HG03442 (cell line): ENCODE data around the gene GPX7.

Source experiments
- ATAC-seq: cut with Tn5 transposase; IDR thresholded peaks from one replicate; pipeline ENCODE4 v1.9.1; 2021; ENCODE audit warnings: mild to moderate bottlenecking, moderate library complexity; ENCODE audit not compliant: unreplicated experiment

GPX7 gene

DNA sequence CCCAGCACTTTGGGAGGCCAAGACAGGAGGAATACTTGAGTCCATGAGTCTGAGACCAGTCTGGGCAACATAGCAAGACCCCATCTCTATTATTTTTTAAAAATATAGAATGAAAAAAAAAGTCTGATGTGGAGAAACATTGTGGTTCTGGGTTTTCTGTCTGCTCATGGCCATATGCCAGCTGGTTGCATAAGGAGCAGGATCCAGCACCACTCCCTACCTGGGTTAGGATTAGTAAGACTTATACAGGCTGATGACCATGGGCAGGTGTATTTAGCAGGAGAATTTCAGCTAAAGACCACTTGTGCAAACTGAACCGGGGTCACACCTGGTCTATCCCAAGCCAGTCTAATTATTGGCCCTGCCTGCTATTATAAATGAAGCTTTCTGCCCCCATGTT lies 16.7 kb upstream of the GPX7 start:
- ATAC-seq, result no peak

- ATAC-seq, result no peak
These were observed 14.1 kb upstream of the GPX7 start for GRCh38 chr1:52588027-52588426.

DNA sequence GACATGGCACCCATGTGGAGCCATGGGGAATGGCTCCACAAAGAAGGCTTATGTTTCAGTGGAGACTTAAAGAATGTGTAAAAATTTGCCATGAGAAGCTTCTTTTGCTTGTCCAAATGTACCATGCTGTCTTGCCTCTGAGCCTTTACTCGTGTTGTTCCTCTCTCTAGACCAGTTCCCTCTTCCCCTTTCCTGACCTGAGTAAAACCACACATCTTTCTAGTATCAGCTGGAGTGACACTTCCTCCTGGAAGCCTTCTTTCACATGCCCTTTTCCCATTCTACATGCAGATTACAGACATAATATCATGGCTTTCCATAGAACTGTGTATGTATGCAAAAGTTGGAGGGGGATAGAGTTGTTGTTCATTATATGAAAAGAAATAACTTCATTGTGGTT lies 13.6 kb upstream of the GPX7 start:
- ATAC-seq, result no peak

DNA sequence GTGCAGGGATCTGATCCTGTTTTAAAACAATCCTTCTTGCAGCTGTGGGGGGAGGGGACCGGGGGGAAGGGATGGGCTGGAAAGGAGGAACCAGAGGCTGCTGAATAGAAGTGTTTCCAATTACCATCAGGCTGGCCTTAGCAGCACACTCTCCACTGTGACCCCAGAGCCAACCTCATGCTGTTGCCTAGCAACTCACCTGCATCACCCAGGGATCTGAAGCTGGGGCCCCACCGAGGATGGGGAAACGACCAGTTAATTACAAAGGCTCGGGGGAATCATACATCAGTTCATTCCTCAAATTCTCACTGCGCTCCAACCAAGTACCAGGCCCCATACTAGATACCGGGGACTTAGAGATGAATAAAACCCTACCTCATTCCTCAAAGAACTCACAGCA lies 11.9 kb upstream of the GPX7 start:
- ATAC-seq, result no peak

- no peak for ATAC-seq
These were observed 9.4 kb upstream of the GPX7 start for GRCh38 chr1:52592637-52593323.

DNA sequence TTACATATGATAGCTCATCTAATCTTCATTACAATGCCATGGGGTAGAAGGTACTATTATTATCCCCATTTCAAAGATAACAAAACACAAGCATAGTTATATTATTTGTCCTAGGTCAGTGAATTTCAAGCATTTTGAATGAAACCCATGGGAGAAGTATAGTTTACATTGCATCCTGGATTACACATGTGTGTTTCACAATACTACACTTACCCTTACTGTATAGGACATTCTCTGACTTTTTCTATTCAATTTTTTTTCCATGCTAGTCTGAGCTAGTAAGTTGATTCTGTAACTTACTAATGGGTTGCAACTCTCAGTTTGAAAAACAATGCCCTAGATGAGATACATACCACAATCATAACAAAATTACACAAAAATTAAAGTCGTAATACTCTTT lies 8.7 kb upstream of the GPX7 start:
- ATAC-seq, result no peak

DNA sequence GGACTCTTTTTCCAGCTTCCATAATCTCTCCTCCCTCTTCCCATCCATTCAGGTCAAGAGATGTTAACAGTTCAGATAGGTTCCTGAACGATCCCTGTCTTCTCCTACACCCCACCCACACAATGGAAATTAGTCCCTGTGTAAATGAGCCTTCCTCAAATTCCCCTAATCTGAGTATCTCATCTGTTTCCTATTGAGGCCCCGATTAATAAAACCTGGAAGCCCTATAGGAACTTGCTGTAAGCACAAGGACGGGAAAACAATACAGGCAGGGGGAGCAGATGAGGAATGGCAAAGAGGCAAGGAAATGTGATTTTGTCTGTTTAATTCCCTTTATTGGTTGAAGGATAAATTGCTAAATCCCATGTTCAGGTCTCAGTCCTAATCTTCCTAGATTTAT lies 7.1 kb upstream of the GPX7 start:
- ATAC-seq, result no peak

- ATAC-seq, result no peak
These were observed 4.3 kb upstream of the GPX7 start for GRCh38 chr1:52597912-52598311.

- ATAC-seq, result no peak
These were observed 3.4 kb upstream of the GPX7 start for GRCh38 chr1:52598729-52599128.

GRCh38 chr1:52599236-52599635 lies 2.9 kb upstream of the GPX7 start:
- no peak for ATAC-seq

GRCh38 chr1:52600533-52601179 lies 1.5 kb upstream of the GPX7 start:
- ATAC-seq, result no peak

DNA sequence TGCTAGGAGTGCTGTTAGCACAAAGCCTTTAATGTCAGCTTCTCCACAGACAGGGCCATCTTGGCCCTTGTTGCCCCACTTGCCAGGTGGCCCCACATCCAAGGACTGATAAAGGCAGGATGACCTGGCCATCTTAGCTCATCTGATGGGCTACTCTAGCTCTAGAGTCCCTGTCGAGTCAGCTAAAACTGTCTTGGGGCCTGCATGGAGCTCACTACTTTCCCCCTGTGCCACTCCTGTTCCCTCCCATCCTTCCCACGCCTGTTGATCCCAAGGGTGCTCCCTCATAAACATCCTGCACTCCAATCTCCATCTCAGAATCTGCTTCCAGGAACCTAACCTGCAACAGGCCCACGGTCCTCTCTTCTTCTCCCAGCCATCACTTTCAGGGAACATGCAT lies 652 bp upstream of the GPX7 start:
- ATAC-seq, result no peak

DNA sequence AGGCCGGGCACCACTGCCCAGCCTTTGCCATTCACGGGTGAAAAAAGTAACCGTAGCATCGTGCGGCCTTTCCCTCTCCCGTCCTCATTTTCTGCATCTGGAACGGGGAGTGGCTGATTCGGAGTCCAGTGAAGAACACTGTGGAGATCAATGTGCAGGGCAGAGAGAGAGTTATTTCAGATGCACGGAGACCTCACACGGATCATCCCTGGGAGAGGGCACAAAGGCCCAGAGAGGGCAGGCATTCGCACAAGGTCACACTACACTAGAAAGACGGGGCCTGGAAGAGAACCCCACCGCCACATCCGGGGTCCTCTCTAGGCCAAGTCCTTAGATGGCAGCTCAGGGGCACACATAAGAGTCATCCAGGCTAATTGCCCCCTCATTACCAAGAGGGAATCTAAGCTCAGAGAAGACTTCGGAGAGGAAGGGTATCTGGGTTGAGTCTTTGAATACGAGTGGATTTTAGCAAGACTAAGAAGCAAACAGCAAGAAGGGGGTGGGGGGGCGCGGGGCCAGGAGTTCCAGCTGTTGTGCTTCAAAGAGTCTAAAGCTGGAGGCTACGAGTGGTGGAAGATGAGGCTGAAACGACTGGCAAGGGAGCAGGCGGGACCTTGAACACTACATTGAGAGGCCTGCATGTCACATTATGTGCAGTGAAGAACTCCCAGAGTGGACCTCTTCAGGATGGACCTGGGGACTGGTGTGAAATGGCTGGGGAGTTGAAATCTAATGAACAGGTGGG lies 857 bp downstream of the GPX7 start:
- no peak for ATAC-seq

DNA sequence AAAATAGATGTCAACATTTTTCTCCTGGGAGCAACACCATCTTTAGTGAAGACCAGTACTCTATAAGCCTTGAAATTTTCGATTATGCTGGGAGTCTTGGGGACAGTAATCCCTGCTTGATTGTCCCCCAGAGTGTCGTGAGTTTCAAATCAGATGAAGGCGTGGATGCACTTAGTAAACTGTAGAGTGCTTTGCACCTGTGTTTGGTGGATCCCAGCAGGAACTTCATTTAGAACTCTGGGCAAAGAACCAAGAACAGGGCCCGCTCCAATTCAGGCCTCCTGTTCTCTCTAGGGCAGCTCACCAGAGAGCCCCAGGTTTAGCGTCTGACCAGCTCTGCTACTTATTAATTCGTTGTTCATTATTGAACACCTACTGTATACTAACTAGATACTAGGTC lies 1.5 kb downstream of the GPX7 start:
- ATAC-seq, result no peak

DNA sequence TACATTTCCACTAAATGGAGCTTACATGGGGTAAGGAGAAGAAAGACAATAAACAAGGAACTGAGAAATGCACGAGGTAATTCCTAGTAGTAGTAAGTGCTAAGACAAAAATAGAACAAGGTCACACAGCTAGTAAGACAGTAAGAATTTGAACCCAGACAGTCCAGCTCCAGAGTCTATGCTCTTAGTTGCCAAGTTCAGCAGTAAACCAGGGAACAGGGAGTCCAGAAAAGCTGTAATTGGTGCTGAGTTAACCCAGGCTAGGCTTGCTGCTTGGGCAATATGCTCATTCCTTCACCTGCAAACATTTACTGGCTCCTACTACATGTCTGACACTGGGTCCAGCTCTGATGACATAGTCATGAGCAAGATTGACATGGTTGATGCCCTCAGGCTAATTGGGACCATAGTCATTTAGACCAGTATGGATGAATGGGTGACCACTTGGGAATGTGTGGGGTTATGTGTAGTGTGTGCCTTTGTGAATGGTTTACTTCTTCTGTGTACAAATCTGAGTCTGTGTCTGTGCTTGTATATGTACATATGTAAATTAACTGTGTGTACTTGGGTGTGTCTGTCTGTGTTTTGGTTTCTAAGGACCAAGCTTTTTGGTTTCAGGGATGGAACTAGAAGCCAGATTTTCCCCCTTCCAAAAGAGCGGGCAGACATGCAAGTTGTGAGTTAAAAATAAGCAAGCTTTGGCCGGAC lies 2.0 kb downstream of the GPX7 start:
- no peak for ATAC-seq

DNA sequence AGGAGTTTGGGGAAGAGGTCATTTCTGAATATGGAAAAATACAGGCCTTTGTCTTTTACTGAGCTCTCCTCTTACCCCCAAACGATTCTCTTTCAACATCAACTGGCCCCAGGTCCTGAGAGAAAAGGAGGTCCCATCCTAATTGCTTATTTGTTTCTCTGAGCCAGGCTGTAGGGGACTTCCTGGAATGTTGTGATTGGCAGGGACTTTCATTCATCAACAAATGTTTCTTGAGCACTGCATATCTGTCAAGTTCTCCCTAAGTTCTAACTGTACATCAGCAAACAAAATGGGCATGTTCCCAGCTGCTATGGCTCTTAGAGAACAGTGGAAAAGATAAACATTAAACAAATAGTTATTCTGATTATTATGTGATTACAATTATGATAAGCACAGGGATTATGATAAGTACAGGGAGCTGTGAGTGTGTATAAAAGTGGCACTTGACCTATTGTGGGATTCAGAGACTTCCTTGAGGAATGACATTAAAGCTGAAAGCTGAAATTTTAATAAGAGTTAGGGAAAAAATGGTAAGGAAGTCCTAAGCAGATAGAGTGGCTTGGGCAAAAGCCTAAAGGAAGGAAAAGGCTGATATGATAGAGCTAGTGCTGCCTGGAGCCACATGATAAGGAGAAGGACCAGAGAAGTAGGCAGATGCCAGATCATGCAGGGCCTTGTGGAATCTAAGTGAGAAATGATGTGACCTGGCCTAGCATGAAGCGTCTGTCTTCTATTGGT lies 11.6 kb downstream of the GPX7 start:
- no peak for ATAC-seq

GRCh38 chr1:52614671-52615070 lies 12.5 kb downstream of the GPX7 start:
- ATAC-seq, result no peak

- no peak for ATAC-seq
These were observed 13.4 kb downstream of the GPX7 start for GRCh38 chr1:52615489-52616042.

GRCh38 chr1:52621950-52622349 lies 19.8 kb downstream of the GPX7 start:
- ATAC-seq, result no peak

DNA sequence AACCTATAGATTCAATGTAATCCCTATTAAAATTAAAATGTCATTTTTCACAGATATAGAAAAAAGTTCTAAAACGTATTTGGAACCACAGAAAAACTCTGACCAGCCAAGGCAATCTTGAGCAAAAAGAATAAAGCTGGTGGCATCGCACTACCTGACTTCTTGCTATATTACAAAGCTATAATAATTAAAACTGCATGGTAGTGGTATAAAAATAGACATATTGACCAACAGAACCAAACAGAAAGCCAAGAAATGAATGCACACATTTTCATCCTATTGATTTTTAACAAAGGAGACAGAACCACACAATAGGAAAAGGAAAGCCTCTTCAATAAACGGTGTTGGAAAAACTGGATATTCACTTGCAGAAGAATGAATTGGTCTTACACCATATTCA lies 21.6 kb downstream of the GPX7 start:
- no peak for ATAC-seq

- ATAC-seq, result no peak
These were observed 24.9 kb downstream of the GPX7 start for GRCh38 chr1:52627028-52627427.
